NCI-H187 treated with DMSO at 0.1 percent for 48 hours (cell line): ENCODE results near the gene TMEM184A.

Experiments
- DNase-seq: peaks from one replicate; lab custom pipeline; 2025; lab: John Stamatoyannopoulos, UW

Gene TMEM184A

DNA sequence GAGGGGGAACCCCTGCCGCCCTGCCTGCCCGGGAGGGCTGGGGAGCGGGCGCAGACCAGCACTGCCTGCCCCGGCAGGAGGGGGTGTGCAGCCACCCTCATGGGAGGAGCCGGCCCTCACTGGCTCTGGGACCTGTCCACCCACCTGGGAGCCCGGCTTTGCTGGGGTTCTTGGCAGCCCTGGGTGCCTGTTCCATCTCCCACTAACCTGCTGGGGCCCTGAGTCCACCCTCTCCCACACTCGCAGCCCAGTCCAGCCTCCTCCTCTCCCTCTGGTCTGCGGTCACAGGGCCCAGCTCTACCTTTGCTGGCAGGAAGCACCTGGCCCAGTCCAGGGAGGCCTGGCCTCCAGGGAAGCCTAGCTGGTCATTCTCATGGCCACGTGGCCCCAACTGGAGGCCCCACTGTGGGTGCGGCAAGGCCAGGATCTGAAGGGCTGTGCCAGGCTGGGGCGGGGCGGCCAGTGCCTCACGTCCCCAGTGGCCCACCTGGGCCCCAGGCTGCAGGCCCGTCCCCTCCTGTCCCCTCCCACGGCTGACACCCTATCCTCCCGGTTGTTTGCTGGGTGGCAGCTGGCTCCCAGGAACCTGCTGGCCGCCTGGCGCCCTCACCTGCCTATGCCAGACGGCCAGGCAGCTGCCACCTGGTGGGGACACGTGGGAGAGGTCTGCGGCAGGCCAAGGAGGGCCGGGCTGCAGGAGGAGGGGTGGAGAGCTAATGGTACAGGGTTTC lies at the start of gene TMEM184A:
TMEM184A (minus strand) TSS at position 393 of the 731 bp plus-strand sequence. CDS start 721 bp downstream, outside the sequence.
- peak; percentile 83 for DNase-seq

DNA sequence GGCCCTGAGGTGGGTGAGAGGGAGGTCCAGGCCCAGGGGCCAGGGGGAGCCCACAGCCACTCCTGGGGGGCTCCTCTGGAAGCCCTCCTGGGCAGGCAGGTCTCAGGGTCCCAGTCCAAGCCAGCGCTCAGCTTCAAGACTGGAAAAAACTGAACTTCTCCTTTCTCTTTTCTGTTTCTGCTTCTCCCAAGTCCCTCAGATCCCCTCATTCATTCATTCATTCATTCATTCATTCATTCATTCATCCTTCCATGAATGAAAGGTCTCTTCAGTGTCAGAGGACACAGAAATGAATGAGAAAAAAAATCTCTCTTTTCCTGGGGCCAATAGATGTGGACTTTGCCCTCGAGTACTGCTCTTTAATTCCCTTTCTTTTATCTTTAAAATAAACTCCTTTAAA lies 48.4 kb upstream of the TMEM184A start:
- DNase-seq, result no peak

DNA sequence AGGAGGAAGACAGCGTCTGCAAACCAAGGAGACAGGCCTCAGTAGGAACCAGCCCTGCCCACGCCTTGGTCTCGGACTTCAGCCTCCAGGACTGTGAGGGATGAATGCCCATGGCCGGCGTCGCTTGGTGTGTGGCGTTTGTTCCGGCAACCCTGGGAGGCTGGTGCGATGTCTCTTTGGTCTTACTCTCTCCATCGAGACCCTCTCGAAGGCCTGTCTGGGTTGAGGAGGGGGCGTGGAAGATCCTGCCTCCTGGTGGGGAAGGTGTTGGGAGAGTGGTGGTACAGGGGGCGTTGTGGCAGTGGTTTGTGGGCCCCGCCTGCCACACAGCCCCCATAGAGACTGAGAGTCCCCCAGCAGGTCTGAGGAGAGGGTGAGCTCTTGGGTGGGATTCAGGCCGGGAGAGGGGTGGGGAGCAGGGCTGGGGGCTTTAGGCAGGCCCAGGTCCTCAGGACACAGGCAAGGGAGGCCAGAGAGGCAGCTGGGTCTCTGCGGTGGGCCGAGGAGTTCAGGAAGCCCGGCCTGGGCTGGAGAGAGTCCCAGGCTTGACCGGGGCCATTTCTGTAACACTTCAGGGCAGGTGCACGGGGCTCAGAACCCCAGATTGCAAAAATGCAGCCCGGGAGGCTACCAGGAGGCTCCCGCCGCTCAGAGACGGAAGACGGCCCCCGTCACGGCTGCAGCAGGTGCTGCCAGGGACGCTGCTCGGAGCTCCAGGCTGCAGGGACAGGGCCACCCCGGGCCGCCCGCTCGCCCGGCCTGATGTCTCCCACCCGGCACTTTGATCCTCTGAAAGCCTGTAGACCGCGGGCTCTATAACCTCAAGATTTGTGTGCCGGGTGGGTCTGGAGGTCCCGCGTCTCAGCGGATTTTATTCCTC lies 47.6 kb upstream of the TMEM184A start:
- DNase-seq, result no peak

DNA sequence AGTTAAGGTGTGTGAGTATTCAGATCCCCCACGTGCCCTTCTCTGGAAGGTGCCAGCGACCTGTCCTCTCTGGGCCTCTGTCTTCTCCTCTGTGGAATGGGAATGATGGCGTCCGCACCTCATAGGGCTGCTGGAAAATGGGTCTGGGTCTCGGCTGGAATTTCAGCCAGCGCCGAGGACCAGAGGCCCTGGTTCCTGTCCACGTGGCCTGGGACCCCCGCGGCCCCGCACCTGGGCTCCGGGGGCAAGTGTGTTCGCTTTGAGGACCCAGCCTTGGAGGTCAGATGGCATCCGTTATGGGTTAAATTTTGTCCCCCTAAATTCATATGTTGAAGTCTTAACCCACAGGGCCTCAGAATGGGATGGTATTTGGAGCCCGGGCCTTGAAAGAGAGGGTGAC lies 46.4 kb upstream of the TMEM184A start:
- no peak for DNase-seq

DNA sequence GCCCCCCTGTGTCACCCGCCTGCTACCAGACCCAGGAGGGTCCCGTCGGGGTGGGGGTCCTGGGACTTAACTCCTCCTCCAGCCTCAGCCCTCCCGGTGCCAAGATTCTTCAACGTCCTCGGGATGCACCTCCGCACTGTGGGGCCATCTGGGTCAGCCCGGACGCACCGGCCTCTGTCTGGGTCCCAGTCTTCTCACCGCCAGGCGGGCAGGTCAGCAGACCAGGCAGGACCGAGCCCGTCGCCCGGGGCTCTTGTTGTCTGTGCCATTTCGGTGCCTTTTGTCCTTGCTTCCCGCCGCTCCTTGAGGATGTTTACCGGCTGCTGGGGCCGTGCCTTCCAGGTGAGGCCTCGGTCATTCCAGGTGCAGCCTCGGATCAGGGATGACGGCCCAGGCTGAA lies 46.0 kb upstream of the TMEM184A start:
- DNase-seq, result no peak

DNA sequence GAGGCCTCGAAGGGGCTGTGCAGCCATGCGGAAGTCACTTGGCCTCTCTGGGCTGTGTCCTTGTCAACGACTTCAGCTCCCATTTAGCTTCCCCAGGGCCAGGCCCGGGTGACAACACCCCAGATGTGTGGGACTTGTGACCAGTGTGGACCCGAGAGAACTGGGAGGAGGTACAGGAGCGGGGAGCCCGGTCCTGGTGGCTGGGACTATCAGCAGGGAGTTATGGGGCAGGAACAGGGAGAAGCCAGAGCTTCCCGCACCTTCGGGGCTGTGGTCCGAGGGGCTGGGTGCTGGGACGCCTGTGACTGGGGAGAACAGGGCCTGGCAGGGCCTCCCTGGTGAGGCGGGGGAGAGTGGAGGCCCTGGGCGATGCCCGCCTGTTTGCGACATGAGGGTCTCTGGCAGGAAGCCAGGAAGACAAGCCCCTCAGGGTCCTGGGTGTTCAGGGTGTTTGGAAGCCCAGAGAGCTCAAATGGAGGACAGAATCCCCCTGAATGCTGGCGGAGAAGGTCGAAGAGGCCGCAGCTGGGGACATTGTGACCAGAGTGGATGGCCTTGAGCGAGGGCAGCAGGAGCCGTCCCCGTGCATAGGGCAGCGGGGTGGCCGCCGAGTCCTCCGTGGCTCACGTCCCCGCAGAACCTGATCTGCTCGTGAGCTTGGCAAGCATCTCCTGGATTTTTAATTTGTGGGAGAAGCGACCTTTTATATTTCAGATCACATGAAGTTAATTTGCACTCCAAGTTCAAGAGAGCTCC lies 43.8 kb upstream of the TMEM184A start:
- no peak for DNase-seq

DNA sequence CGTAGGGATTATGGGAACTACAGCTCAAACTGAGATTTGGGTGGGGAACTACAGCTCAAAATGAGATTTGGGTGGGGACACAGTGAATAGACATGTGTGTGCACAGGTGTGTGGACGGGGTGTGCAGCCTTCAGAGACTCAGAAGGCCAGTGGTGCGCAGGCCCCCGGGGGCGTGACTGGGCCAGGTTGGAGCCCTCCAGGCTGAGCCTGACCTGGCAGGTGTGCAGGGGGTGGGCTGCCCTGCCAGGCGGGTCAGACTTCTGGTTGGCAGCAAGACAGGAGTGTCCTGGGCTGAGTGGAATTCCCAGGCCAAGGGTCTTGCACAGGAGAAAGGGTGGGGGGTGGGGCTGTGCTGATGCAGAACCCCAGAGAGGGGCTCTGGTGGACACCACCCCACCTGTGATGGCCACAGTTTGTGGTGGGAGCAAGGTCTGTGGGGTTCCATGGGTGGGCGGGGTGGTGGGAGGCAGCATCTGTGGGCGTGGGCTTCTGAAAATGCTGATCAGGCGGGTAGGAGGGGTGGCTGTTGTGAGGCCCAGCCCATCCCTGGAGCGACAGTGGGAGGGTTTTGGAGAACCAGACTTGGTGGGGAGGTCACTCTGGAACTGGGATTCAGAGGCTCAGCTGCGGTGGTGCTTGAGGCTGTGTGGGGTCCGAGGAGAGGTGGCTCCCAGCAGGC lies 43.1 kb upstream of the TMEM184A start:
- no peak for DNase-seq

DNA sequence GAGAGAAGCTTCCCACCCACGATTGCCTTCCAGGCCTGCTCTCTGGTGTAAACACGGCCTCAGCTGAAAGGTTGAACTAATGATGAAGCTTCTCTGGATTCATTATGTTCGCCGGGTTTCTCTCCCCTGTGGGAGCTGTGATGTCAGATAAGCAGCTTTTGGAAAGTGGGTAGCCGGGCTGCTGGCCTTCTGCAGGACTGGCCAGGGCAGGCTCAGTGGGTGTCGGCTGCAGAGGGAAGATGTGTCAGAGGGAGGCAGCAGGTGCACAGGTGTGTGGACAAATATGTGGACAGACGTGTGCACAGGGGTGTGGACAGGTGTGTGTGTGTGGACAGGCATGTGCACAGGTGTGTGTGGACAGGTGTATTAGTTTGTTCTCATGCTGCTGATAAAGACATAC lies 42.3 kb upstream of the TMEM184A start:
- DNase-seq, result no peak

DNA sequence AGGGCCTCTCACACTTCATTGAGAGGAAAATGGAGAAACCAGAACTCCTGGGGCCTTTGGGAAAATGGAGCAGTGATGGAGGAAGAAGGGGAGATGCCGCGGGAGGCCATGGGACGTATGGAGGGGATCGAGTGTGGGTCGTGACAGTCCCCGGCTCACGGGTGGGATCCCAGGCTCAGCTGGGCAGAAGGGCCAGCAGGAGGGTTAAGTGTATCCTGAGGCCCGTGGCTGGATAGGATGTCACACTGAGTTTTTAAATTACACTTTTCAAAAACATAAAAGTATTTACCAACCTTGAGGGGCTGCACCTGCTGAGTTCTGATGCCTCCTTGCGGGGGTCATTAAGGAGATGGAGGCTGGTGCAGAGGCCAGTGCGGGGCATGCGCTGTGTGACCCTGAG lies 41.8 kb upstream of the TMEM184A start:
- no peak for DNase-seq

DNA sequence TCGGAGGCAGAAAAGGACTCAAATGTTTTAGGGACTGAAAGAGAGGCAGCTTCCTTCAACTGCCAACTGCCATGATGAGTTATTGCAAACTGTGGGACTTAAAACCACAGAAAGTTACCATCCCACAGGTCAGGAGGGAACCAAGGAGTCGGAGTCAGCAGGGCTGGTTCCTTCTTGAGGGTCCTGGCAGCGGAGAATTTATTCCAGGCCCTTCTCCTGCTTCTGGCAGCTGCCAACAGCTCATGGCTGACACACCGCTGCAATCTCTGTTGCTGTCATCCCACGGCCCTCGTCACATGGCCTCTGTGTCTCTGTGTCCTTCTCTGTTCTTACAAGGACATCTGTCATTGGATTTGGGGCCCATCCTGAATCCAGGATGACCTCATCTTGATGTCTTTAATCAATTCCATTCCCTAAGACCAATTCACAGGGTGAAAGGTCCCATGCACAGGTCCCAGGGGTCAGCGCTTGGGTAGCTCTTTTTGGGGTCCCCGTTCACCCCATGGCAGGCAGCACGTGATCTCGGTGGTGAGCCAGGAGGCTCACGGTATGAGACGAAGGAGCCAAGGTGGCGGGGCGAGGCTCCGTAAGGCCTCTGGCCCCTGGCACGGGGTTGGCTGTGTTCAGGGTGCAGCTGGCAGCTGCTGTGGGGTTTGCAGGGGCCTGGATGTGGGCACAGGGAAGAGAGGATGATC lies 41.2 kb upstream of the TMEM184A start:
- DNase-seq, result no peak

DNA sequence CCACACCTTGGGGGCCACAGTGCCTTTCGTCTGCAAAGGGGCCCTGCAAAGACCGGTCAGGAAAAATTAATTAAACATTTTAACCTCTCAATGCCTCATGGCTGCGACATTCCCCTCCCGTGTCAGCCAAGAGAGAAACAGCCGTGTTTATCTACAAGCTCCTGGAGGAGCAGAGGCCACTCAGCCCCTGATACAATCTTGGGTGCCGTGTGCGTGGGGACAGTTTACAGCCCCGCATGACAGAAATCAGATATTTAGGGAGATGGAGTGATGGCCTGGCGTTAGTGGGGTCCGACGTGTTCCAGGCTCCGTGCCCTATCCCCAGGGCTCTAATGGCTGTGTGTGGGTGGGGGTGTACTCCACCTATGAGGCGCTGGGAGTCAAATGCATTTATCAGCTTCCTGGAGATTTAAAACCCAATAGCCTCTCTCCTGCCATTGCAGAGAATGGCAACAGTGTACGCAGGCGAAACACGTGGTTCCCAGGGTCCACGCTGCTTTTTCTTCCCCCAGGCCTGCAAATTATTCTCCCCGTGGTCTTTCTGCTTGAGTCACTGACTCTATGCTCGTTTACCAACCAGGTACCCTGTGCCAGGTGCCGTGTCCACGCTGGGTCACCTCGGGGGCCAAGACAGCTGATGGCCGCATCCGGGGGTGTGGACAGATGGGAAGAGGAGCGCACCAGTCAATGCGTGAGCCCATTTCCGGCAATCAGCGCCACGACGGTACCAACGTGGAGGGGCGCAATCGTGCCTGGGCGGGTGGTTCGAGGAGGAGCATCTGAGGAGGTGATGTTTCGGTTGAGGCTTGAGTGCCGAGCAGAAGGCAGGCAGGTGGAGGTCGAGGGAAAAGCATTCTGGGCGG lies 40.4 kb upstream of the TMEM184A start:
- no peak for DNase-seq

DNA sequence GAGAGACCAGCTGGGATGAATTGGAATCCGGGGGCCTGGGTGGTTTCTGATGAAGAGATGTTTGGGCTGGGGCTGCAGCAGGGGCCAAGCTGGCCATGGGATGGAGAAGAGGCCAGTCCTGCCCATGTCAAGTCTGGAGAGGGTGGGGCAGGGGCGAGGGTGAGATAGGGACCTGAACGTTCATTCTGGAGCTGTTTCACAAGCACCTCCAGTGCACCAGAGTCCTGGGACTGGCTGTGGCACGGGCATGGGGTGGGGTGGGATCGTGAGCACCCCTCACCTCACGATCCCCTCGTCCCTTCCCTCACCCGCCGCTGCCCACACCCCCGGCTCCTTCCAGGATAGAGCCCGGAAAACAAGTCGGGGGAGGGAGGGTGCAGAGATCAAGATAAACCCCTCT lies 39.6 kb upstream of the TMEM184A start:
- no peak for DNase-seq

DNA sequence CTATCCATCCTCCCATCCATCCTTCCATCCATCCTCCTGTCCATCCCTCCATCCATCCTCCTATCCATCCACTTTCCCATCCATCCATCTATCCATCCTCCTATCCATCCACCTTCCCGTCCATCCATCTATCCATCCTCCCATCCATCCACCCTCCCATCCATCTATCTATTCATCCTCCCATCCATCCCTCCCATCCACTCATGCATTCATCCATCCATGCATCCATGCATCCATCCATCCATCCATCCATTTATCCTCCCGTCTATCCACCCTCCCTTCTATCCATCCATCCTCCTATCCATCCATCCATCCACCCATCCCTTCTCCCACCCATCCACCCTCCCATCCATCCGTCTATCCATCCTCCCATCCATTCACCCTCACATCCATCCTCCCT lies 39.0 kb upstream of the TMEM184A start:
- no peak for DNase-seq

DNA sequence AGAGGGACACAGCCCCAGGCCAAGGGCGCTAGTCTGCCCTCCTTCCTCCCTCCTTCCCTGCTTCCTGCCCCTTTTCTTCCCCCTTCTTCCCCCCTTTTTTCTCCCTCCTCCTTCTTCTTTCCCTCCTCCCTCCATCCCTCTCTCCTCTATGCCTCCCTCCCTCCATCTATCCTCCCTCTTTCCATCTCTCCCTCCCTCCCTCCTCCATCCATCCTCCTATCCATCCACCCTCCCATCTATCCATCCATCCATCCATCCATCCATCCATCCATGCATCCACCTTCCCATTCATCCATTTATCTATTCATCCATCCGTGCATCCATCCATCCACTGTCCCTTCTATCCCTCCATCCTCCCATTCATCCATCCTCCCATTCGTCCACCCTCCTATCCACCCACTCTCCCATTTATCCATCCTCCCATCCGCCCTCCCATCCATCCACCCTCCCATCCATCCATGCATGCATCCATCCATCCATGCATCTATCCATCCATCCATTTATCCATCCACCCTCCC lies 38.0 kb upstream of the TMEM184A start:
- no peak for DNase-seq

DNA sequence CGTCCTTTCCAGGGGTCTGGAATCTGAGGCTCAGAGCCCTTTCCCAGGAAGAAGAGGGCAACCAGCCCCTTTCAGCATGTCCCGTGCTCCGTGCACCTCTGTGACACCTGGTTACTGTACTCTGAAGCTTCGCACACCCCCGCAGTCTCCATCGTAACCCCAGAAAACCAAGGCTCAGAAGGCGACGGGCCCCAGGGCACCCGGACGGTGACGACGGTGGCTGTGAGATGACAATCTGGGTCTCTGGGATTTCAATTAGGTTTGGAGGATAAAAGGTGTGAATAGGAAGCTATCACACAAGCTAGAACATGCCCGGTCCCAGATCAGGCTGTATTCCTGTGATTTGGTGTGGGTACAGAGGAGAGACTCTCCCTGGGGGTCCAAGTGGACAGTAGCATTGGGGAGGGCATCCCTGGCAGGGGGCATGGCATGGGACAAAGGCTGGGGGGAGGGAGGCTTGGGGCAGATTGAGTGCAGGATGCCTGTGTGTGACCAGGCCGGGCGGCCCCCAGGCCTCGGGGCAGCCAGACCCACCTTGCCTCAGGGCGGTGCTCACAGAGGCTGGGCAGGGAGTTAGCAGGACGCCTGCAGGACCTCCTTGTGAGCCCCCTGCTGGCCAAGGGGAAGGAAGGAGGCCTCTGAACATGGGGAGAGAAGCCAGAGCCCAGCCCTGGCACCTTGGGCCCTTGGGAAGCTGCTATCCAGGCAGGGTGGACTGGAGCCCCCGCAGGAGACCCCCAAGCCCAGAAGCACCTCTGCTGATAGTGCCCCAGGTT lies 37.3 kb upstream of the TMEM184A start:
- no peak for DNase-seq

DNA sequence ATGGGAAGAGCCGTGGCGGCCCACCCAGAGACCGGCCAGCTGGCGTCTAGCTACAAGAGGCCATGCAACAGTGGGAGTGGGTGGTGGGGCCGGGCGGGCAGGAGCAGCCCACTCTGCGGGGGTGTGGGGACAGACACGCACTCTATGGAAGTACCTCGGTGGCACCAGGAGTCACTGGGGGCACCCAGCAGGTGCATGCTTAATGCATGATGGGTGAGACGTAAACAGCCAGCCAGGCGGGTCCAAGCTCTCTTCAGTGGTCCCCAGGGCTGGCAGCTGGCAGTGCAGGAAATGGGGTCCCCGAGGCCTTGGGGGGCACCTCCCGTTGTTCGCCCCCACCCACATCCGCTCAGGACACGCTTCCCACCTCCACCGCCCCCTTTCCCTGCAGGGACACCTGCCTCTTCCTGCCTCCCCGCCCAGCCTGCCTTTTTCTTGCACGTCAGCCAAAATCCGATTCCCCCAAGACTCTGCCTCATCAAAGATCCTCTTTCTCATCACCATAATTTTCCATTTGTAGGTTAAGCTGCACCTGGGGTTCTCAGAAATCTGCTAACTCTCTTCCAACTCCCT lies 36.4 kb upstream of the TMEM184A start:
- DNase-seq, result no peak

DNA sequence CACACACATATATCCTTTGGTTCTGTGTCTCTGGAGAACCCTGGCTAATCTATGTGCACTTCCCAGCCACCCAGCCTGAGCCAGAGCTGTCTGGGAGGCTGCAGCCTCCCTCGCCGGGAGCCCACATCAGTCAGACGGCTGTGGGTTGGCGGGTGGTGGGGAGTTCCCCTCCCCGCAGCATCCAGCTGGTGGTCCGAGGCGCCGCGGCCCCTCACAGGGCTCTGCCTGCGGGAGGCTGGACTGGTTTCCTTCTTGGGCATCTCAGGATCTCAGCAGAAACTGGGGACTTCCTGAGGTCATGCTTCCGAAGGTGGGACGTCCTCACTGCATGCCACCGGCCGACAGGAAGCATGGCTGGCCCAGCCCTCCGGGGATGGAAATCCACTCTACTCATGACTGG lies 35.9 kb upstream of the TMEM184A start:
- DNase-seq, result no peak

DNA sequence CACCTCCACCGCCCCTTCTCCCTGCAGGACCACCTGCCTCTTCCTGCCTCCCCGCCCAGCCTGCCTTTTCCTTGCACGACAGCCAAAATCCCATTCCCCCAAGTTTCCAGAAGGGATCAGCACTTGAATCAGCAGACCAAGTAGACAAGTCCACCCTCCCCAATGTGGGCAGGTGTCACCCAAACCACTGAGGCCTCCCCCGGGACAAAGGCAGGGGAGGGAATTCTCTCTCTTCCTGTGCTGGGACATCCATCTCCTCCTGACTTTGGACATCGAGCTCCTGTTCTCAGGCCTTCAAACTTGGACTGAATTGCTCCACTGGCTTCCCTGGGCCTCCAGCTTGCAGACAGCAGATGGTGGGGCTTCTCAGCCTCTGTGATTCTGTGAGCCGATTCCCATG lies 35.4 kb upstream of the TMEM184A start:
- DNase-seq, result no peak

DNA sequence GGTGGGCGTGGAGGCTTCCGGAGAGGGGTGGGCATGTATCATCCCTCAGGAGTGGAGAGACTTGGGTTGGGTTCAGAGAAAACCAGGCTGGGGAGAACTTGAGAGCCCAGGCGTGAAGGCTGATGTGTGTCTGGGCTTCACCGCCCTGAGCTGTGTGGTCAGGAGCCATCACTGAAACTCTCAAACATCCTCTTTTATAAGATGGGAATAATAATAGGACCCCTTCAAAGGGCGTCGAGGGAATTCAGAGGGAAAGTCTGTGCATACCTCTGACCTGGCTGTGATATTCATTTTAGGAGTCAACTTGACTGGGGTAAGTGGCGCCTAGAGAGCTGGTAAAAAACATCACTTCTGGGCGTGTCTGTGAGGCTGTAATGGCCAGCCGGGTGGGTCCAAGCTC lies 34.9 kb upstream of the TMEM184A start:
- DNase-seq, result no peak
